NCI-H748 (cell line): ENCODE data around the gene C16orf87.
"Not testable (repeated sequence)": the region's sequence is repeated elsewhere in the genome, so short reads cannot be mapped to it uniquely, and the experiment has no call there.

Experiments
- DNase-seq: peaks from one replicate; lab custom pipeline; 2025; ENCODE audit not compliant: unreplicated experiment; lab: John Stamatoyannopoulos, UW

Gene C16orf87, protein sequence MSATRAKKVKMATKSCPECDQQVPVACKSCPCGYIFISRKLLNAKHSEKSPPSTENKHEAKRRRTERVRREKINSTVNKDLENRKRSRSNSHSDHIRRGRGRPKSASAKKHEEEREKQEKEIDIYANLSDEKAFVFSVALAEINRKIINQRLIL

DNA sequence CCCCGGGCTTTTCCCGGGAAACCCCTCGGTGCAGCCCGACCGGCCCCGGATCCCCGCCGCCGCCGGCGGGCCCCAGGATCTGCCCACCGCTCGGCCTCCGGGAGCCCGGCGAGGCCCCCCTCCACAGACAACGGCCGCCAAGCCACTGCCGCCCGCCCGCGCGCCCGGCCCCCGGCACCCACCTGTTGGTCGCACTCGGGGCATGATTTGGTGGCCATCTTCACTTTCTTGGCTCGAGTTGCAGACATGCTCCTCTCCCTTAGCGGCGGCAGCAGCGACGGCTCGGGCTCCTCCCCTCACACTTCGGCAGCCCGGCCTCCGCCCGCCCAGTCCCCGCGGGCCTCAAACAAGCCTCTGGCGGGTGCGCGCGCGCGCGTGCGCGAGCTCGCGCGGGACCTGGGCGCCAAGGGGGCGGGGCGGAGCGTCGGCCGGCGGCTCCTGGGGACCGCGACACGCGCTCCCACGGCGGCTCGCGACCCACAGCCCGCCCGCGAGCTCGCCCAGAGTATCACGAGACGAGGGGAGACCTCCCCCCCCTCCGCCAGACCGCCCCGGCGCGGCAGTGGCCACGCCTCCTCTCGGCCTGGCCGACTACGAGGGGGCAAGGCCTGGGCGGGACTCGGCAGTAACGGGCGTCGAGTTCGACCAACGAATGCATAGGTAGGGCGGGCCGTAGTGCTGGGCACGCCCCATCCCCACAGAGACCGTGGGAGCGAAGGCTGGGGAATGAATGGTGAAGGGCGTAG lies at the start of gene C16orf87:
TSS of gene C16orf87 (minus strand) at position 279 of the 746 bp plus-strand sequence. CDS start at position 248, 31 bp downstream.
- peak; percentile 91 for DNase-seq

DNA sequence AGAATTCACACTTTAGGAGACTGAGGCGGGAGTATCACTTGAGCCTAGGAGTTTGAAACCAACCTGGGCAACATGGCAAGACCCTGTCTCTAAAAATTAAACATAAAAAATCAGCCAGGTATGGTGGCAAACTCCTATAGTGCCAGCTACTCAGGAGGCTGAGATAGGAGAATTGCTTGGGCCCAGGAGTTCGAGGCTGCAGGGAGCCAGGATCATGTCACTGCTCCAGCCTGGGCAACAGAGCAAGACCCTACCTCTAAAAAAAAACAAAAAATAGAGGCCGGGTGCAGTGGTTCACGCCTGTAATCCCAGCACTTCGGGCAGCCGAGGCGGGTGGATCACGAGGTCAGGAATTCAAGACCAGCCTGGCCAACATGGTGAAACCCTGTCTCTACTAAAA lies 44.3 kb upstream of the C16orf87 start:
- DNase-seq, result no peak

DNA sequence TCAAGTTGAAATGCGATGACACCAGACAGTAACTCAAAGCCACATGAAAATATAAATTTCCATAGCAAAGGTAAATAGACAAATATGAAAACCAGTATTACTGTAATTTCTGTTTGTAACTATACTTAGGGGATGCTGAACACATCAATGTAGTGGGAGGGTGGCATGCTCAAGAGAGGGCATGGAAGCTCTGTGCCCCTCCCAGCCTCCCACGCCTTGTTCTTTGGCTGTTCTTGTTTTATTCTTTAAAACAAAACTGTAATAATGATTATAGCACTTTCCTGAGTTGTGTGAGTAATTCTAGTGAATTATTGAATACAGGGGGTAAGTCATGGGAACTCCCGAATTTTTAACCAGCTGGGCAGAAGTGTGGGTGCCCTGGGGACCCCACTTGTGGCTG lies 42.2 kb upstream of the C16orf87 start:
- DNase-seq, result no peak

DNA sequence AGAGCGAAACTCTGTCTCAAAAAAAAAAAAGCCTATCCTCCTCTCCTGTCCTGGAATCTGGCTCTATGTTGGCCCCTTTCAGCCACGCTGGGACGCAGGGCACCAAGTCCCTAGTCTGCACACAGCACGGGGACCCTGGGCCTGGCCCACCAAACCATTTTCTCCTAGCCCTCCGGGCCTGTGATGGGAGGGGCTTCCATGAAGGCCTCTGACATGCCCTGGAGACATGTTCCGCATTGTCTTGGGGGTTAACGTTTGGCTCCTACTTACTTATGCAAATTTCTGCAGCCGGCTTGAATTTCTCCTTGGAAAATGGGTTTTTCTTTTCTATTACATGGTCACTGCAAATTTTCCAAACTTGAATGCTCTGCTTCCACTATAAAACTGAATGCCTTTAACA lies 40.6 kb upstream of the C16orf87 start:
- no peak for DNase-seq

DNA sequence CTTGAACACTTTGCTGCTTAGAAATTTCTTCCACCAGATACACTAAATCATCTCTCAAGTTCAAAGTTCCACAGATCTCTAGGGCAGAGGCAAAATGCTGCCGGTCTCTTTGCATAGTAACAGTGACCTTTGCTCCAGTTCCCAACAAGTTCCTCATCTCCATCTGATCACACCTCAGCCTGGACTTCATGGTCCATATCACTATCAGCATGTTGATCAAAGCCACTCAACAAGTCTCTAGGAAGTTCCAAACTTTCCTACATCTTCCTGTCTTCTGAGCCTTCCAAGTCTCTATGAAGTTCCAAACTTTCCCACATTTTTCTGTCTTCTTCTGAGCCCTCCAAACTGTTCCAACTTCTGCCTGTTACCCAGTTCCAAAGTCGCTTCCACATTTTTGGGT lies 37.9 kb upstream of the C16orf87 start:
- DNase-seq, result not testable (repeated sequence)

DNA sequence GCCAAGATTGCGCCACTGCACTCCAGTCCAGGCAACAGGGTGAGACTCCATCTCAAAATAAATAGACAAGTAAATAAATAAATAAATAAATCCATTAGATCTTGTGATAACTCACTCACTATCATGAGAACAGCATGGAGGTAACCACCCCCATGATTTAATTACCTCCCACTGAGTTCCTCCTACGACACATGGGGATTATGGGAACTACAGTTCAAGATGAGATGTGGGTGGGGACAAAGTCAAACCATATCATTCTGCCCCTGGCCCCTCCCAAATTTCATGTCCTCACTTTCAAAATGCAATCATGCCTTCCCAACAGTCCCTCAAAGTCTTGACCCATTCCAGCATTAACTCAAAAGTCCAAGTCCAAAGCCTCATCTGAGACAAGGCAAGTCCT lies 36.5 kb upstream of the C16orf87 start:
- not testable (repeated sequence) for DNase-seq

DNA sequence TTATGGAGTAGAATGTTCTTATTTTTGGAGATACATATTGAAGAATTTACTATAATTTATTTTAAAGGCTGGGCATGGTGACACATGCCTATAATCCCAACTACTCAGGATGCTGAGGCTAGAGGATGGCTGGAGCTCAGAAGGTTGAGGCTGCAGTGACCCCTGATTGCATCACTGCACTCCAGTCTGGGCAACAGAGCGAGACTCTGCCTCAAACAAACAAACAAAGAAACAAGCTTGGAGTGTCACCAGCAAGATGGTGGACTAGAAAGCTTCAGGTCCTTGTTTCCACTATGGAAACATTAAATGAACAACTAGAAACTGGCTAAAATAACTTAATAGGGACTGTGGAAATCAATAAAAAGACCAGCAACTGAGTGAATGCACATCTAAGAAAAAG lies 35.3 kb upstream of the C16orf87 start:
- DNase-seq, result no peak

DNA sequence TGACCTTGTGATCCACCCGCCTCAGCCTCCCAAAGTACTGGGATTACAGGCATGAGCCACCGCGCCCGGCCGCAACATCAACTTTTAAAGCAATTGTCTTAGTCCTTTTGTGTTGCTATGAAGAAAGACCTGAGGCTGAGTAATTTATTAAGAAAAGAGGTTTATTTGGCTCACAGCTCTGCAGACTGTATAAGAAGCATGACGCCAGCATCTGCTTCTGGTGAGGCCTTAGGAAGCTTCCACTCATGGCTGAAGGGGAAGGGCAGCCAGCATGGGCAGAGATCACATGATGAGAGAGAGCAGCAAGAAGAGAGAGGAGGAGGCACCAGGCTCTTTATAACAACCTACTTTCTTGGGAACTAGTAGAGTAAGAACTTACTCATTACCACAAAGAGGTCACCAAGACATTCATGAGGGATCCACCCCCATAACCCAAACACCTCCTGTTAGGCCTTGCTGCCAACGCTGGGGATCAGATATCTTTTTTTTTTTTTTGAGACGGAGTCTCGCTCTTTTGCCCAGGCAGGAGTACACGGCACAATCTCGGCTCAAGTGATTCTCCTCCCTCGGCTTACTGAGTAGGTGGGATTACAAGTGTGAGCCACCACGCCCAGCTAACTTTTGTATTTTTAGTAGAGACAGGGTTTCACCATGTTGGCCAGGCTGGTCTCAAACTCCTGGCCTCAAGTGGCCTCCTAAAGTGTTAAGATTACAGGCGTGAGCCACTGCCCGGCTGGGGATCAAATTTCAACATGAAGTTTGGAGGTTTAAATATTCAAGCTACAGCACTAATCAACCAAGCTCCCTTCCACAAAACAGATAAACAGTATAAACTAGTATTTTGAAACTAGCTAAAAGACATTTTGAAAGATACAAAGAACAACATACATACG lies 31.8 kb upstream of the C16orf87 start:
- DNase-seq, result no peak

DNA sequence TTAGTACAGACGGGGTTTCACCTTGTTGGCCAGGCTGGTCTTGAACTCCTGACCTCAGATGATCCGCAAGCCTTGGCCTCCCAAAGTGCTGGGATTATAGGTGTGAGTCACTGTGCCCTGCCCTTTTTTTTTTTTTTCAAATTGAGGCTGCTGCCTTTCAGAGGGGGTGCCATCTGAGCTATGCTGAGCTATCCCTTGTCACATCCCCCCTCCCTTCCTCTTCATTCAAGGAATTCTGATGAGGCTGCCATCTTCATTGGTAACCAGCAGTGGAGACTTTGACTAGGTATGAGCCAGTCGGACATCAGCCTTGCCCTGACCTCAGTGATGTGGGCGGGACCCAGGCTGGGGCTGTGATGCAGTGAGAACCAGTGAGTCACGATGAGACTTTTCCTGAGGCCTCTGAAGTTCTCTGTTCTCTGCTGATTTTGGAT lies 28.8 kb upstream of the C16orf87 start:
- DNase-seq, result no peak

DNA sequence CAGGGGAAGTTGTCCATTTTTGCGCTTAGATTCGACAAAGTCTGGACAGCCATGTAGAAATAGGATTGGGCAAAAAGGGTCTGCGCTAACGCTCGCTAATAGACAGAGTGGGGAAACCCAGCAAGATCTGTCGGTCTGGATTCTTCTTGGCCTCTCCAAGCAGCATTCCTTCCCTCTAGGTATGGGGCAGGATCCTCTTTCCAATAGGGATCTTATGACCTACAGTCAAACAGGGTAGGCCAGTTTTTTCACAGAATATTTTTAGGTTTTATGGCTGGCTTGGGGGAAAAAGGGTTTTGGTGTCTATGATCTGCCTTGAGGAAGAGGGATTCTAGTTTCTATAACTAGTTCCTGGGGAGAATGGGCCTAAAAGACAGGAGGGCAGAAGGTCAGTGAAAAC lies 27.2 kb upstream of the C16orf87 start:
- DNase-seq, result no peak

DNA sequence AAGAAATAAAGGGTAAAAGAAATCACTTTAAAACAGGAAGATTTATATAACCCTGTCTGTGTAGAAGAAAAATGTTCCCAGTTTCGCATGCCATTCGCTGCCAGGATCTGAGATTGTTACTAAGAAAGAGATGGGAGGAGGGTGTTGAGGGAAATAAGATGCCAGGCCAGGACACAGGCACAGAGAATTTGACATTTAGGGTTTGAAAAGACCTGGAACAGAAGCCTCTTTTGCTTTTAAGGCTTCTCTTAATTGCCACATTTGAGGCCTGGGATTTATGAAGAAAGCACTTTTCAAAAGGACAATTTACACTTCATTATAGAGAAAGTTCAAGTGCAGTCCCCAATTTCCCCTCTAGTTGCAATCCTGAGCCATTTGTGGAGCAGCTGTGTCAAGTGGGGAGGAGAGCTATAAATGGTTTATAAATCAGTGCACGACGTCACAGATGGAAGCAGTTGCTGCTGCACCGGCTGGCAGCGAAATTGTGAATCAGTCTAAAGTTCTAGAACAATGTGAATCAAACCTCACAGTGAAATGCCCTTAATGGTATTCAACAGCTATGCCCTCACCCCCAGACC lies 26.5 kb upstream of the C16orf87 start:
- DNase-seq, result peak; percentile 61

DNA sequence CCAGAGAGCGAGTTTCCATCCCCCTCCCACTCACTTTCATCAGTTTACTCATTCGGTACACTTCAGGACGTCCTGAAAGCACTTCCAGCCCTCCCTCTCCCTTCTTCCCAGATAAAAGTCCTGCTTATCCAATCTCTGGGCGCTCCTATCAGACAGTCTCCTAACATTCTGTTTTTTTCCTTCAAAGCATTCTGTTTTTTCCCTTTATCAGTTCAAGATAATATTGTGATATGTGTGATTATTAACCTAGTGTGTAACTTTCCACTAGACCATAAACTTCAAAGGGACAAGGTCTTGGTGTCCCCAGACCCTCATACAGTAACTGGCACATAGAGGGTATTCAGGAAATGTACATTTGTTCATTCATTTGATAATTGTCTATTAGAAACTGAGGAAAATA lies 24.4 kb upstream of the C16orf87 start:
- no peak for DNase-seq

DNA sequence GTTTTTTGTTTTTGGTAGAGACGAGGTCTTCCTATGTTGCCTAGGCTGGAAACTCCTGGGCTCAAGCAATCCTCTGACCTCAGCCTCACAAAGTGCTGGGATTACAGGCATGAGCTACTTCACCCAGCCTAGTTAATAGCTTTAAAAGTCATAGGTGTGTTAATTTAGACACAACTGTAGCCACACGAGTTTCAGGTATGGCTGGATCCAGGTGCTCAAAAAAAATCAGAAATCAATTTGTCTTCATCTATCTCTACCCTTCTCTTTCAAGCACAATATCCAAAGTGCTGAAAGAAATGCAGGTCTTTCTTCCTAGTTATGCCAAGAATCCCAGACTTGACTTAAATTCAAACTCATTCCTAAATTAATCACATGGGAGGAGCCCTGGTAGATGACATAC lies 23.9 kb upstream of the C16orf87 start:
- DNase-seq, result no peak

DNA sequence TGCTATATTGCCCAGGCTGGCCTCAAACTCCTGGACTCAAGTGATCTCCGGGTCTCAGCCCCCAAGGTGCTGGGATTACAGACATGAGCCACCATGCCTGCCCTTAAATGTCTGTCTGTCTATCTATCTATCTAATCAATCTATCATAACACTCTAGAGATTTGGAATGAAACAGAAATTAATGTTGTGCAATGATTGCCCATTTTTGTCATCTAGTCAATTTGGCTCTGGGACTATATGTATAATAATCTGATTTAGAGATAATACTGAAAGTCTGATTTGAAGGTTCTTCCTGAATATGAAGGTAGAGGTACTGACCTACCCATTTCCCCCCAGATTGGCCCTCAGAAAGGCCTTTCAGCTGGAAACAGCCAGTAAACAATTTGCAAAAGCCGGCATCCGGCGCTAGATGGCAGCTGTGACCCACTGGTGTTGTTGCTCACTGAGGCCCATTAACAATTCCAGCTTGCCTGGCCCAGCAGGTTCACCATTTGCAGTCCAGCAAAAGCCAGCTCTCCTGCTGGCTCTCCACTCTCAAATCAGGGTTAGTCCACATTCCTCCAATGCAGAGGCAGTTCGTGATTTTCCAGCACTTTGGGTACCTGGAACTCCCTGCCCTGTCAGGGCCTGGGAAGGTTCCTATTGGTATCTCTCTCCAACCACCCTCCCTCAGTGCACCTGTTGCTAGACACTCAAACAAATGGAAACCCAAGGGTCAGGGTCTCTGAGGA lies 22.9 kb upstream of the C16orf87 start:
- peak; percentile 69 for DNase-seq

DNA sequence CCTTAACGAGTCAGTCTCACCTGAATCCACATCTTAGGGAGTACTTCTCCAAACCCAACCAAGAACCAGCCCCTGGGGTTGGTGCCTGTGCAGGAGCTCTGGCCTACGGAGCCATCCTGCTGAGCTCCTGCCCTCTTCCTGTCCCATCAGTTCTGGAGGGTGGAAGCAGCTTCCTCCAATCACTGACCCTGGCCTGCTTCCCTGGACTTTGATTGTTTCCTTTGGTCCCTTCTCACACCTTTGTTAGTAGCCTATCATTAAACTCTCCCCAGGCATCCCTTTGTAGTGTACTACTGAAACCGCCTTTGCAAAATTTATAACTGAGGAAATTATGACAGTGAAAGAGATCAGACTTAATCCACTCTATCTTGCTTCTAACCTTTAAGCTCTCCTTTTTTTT lies 21.1 kb upstream of the C16orf87 start:
- DNase-seq, result no peak

DNA sequence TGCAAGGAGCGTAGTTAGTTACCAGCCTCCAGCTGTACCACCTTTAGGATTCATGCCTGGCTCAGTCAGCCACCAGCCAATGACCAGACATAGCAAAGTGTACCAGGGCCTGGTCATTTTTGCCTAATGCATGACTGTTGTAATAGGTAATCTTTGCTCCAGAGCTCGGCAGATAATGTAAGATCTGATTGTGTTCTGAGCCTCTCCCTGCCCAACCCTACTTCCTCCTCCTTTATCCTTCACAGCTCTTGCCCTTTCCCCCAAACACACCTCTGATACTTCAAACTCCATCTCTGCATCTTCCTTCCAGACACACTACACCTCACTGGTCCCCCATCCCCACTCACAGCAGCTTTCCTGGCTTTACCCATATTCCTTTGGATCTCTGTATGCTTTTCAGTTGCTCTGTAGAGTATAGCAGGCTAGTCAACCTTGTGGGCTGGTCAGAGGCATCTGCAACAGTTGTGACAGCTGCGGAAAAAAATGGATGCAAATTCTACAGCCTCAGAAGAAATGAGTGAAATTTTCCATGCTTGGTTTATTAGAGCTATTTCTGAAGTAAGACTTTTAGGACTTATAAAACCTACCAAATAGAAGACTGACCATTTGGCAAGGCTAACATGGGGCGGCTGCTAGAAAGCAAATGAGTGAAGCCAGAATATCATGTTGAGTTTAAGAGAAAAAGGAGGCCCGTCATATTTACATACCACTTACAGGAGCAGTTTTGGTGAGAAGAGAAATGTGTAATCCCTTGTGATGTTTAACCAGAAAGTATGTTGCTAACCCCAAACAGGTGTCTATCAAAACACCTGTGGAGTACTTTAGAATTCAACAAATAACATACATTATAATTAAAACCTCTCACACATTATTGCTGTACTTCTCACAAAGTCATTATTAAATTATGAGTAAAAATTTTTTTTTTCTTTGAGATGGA lies 19.9 kb upstream of the C16orf87 start:
- no peak for DNase-seq

DNA sequence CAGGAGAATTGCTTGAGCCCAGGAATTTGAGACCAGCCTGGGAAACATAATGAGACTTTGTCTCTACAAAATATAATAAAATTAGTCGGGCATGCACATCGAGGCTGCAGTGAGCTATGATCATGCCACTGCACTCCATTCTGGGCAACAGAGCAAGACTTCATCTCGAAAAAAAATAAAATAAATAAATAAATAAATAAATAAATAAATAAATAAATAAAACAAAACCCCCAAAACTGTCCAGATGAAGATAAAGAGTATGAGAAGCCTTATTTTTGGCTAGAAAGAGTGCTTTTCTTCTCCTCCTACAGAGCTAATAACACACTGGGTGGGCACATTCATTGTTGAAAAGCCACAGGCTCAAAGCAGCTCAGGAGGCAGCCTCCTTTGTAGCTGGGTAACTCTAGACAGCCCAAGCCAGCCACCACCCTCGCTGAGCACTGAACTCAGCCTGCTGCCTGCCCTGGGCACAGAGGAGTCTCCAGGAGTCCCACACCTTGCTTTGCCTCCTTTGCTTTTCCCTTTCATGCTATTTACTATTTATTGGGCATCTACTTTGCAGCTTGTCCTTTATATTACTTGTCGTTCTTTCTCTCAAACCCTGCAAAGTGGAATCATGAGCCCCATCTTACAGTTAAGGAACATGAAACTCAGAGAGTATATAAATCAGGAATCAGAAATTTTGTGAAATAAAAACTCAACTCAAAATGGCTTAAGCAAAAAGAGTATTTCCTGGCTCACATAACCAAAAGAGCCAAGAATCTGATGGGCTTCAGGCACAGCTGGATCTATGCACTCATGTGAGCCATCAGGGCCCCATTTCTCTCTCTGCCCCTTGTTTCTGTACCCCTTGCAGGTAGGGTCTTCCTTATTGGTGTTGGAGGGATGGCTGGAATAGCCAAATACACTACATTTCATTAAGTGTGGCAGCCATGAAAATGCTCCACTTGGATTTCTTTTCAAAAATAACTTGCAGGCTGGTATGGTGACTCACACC lies 18.1 kb upstream of the C16orf87 start:
- no peak for DNase-seq

DNA sequence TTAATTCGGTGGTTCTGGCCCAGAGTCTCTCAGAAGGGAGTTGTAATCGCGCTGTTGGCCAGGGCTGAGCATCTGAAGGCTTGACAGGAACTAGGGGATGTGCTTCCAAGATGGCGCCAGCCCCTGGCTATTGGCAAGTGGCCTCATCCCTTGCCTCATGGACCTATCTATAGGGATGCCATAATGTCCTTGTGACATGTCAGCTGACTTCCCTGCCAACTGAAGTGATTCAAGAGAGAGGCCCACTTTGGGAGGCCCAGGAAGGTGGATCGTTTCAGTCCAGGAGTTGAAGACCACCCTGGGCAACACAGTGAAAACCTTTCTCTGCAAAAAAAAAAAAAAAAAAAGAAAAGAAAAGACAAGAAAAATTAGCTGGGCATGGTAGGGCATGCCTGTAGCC lies 15.0 kb upstream of the C16orf87 start:
- no peak for DNase-seq

DNA sequence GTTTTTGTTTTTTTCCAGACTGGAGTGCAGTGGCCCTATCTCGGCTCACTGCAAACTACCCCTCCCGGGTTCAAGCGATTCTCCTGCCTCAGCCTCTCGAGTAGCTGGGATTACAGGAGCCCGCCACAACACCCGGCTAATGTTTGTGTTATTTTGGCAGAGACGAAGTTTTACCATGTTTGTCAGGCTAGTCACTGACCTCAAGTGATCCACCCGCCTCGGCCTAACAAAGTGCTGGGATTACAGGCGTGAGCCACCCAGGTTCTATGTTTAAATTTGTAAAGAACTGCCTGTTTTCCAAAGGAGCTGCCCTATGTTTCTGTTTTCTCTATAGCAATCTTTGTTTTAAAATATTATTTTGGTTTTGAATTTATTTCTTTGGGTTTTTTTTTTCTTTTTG lies 13.8 kb upstream of the C16orf87 start:
- DNase-seq, result no peak
